SK-N-MC (cell line): ENCODE measurements around the gene TKT.

Experiments
- EZH2 ChIP-seq: fragments of 200-600 bp; sonication (generic); IDR thresholded peaks from one replicate; pipeline ENCODE4 v1.6.1; 2017; ENCODE audit warnings: antibody characterized with exemption
- POLR2AphosphoS5 ChIP-seq: IDR thresholded peaks from 2 replicates; pipeline ENCODE4 v1.6.1; 2012; ENCODE audit warnings: mild to moderate bottlenecking, low read depth, low read length, borderline replicate concordance

GRCh38 chr3:53180305-53181023 is 75.4 kb downstream of the TKT start:
- TF ChIP-seq EZH2 (no peak), POLR2AphosphoS5 (no peak)
